GM21390 (cell line): Measurements from ENCODE around the gene ZC3H18.

ENCODE experiments used
- ATAC-seq: cut with Tn5 transposase; IDR thresholded peaks from one replicate; pipeline ENCODE4 v1.9.1; 2021; ENCODE audit not compliant: unreplicated experiment

ZC3H18 gene

DNA sequence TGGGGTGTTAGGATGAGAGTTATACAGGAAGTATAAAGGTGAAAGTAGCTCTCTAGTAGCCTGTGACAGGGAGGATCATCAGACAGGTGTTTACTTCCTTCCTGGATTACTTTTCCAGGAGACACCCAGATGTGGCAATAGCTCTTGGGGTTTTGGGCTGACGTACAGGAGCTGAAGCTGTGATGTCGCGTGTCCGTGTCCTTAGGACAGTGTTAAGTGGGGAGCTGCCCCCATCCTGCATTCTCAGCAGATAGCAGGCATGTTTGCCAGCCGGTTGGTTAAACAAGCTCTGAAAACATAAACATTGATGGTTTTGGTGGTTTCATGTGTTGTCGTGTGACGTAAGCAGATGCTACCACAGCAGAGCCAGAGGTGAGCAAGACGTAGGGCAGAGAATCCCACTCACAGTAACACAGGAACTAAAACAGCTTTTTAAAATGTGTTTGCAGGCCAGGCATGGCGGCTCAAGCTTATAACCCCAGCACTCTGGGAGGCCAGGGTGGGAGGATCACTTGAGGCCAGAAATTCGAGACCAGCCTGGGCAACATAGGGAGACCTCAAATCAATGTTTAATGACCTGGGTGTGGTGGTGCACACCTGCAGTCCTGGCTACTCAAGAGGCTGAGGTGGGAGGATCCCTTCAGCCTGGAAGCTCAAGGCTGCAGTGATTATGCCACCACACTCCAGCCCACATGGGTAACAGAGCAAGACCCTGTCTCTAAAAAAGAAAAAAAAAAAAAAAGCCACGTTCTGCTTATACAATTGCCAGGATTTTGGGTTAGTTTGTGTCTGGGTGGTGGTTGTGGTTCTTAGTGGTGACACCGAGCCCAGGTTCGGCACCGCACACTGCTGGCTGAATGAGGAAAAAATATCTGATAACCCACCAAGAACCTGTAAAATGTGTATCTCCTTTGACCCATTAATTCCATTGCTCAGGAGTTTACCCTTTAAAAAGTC lies 49.9 kb downstream of the ZC3H18 start:
- no peak for ATAC-seq

DNA sequence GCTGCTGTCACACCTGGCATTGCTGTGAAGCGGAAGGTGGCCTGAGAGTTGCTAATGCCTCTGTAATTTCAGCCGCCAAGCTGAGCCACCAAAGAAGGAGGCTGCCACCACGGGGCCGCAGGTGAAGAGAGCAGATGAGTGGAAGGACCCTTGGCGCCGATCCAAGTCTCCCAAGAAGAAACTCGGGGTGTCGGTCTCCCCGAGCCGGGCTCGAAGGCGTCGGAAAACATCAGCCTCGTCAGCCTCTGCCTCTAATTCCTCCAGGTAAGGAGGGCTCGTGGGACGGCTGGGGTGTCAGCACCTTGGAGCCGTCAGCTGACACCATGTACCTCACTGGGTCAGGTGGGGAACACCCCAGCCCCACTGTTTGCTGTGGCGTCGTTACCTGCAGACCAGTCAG lies 51.9 kb downstream of the ZC3H18 start:
- no peak for ATAC-seq

DNA sequence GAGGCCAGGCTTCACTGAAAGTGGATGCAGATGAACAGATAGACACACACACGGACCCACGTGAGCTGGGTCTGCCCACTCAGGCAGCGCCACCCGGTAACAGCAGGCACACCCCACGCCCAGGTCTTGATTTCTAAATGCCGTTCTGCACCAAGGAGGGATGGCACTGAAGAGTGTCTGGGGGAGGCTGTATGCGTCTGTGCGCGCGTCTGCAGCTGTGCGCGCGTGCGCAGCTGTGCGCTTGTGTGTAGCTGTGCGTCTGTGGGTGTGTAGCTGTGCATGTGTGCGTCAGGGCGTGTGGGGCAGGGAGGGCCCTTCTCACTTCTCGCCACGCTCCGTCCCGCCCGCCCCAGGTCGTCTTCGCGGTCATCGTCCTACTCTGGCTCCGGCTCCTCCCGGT lies 52.7 kb downstream of the ZC3H18 start:
- ATAC-seq, result no peak

DNA sequence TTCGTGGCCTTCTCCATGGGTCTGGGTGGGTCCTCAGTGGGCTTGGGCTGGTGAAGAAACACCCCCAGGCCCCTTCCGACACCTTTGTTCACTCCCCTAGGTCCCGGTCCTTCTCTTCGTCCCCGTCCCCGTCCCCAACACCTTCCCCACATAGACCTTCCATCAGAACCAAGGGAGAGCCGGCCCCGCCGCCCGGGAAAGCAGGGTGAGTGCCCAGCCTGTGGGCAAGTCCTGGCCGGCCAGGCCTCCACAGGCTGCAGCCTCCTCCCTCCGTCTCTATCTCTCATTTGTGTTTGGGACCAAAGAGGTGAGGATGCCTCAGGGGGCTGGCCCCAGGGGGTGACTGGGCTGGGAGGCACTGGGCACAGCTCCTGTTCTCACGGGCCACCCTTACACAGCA lies 53.7 kb downstream of the ZC3H18 start:
- ATAC-seq, result no peak

DNA sequence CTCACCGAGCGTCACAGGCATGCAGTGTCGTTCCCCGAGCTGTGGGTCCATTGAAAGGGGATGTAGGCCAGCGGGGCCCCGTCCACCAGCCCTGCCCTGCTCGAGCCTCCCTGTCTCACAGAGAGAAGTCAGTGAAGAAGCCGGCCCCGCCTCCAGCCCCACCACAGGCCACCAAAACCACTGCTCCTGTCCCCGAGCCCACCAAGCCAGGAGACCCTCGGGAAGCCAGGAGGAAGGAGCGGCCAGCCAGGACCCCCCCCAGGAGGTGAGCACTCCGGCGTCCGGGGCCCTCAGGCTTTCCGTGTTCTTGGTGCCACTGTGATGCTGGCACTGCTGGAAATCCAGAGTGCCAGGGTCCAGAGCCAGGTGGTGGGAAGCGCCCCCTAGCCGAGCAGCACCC lies 54.3 kb downstream of the ZC3H18 start:
- no peak for ATAC-seq

DNA sequence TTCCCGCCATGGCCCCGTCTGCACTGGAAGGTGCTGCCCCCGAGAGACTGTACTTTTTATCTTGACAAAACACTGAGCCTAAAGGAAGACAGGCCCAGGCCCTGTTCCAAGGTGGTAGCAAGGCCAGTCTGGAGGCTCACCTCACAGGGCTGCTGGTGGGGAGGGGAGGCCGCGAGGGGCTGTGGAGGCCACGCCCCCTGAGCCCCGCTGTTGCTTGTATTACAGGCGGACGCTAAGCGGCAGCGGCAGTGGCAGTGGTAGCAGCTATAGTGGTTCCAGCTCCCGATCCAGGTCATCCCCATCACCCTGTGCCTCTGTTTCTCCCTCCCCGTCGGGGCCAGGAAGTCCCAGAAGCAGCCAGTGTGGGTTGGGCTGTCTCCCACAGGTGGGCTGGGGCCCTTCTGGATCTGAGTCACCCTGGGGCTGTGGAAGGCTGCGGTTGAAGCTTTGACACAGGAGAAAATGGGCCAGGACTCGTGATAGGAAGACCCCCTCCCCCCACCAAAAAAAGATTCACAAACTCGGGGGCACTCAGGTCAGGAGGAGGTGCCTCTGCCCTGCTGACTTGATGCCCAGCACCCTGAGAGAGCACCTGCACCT lies 54.9 kb downstream of the ZC3H18 start:
- ATAC-seq, result no peak

DNA sequence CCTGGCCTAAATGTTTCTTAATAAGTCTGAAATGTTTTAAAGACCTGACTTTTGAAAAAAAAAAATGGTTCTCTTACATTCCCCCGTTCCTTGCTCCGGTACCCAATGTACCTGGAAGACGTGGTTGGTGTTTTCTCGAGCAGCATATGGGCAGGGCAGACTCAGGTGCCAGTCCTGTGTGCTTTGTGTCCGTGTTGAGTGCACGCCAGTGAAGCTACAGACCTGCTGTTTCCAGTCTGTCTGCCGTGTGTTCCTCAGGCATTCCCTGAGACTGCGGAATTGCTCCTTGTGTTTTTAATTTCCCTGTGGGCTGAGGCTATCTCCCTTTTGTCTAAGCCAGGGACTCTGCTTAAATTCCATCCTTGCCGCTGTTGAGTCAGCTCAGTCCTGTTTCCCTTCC lies 56.4 kb downstream of the ZC3H18 start:
- ATAC-seq, result no peak

DNA sequence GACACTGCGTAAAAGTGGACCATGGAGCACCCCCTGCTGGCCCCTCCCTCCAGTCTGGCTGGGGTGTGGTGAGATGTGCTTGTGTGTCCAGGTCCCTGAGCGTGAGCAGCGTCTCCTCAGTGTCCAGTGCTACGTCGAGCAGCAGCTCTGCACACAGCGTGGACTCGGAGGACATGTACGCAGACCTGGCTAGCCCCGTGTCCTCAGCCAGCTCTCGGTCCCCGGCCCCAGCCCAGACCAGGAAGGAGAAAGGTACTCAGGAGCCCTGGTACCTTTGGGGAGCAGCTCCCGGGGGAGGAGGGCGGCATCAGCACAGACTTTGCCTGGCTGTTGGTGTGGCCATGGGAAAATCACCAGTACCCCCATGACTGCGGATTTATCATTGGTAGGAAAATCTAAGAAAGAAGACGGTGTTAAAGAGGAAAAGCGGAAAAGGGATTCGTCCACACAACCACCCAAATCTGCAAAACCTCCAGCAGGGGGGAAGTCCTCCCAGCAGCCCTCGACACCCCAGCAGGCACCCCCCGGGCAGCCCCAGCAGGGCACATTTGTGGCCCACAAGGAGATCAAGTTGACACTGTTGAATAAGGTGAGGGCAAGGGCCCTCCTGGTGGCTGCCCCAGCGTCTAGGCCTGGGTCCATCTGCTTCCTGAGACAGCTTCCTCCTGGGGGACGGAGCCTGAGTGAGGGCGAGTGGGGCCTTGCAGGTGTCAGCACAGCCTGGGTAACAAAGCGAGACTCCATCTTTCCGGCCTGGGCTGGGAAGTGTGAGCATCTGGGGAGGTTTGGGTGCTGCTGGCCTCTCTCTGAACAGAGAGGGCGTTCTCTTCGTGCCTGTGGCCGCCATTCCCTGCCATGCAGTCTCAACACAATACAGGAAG lies 57.6 kb downstream of the ZC3H18 start:
- no peak for ATAC-seq

DNA sequence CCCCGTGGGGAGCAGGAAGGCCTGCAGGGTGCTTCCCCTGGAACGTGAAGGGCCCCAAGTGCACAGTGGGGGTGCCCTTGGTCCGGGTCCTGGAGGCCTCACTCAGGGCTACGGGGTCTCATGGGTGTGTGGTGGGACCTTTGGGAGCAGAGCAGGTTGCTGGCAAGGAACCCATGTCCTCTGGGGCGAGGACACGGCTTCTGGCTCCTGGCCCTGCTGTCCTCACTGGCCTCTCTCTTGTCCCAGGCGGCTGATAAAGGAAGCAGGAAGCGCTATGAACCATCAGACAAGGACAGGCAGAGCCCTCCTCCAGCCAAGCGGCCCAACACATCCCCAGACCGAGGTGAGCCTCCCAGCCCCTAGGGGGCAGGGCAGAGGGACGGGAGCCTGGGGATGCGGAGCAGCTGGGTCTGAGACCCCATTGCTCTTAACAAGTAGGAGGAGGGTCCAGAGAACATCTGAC lies 58.3 kb downstream of the ZC3H18 start:
- no peak for ATAC-seq

DNA sequence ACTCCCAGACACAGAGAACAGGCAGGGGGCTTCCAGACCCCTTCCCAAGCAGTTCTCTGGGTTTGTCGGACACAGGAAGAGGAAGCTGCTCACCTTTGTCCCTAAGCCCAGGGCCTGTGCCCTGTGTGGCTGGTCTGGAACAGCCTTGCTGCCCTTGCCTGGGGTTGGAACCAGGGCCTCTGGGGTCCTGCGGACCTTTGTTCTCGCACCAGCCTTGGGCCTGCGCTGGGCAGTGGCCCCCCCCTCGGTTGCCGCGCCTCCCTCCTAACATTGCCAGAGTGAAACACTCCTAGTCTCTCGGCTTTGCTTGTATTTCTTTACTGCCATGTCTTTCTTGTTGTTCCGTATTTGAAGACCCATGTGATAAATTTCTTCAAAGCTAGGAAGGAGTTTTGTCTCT lies 59.6 kb downstream of the ZC3H18 start:
- no peak for ATAC-seq

DNA sequence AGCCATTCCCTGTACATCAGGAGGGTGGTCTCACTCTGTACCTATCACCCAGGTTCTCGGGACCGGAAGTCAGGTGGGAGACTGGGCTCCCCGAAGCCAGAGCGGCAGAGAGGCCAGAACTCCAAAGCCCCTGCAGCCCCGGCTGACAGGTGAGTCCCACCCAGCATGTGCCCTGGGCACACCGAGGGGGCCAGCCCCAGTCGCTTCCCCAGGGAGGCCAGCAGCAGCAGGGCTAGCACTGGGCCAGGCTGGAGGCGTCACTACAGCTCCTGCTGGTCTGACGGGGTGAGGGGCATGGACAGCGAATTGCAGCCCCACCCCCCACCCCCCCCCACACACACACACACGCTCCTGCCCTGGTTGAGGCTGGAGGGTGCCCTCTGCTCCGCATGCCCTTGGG lies 60.2 kb downstream of the ZC3H18 start:
- ATAC-seq, result no peak

DNA sequence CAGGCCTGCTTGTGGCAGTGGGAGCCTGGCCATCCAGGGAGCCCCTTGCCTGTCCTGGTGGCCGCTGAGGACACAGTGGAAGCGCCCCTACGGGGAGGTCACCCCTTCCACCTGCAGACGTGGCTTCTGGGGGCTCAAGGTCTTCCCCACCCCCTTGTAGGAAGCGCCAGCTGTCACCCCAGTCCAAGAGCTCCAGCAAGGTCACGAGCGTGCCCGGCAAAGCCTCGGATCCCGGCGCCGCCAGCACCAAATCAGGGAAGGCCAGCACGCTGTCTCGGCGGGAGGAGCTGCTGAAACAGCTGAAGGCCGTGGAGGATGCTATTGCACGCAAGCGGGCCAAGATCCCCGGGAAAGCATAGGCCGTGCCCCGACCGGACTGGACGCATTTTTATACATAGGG lies 60.7 kb downstream of the ZC3H18 start:
- ATAC-seq, result no peak

DNA sequence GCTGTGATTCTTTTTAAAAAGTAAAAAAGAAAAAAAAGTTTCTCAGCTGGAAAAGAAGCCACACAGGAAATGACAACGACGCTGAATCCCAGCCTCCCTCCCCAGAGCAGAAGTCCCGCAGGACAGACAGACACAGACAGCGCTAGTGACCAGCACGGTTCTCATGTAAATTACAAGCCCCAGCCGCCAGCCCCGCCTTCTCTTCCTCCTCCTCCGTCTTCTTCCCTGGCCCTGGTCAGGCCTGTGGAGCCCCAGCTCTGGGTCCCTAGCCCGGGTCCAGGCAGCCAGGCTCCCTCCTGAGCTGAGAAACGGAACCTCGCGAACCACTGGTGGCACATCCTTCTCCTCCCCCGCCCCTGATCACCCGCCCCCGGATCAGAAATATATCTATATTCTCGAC lies 61.2 kb downstream of the ZC3H18 start:
- no peak for ATAC-seq

DNA sequence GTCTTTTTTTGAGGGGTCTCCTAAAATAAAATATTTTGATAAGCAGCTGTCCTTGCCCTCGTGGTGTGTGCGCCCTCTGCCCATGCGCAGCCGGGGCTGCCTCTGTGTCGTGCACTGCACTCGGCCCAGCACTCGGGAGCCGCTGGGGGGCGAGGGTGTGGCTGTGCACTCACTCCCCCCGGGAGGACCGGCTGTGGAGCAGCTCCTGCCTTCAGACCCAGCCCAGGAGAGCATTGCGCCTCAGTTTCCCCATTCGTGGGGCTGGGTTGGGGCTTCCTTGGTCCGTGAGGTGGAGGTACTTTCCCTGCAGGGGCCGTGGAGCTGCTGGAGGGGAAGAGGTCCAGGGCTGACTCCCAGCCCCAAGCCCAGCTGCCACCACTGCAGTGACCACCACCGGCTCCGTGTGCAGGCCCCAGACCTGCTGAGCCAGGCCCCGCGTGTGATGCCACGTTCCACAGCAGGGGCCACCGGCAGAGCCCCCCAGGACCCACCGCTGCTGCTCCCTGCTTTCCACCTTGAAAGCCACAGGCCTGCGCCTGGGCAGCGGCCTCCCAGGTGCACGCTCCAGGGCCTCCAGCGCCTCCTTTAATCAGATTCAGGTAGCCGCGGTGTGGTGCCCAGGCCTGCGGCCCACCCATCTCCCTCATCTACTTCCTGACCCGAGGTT lies 61.9 kb downstream of the ZC3H18 start:
- ATAC-seq, result no peak

DNA sequence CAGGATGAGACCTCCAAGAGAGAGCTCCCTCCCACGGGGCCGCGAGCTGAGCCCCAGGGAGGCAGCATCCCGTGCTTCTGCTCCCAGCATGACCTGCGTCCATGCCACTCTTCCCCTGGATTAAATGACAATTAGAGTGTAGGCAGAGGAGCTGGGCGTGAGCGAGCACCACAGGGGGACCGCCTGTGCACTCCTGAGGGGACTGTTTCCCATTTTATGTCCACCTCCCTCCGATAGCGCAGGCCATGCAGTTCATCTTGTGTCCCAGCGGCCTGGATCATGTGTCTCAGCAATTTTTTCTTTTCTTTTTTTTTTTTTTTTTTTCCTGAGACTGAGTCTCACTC lies 62.4 kb downstream of the ZC3H18 start:
- ATAC-seq, result no peak

DNA sequence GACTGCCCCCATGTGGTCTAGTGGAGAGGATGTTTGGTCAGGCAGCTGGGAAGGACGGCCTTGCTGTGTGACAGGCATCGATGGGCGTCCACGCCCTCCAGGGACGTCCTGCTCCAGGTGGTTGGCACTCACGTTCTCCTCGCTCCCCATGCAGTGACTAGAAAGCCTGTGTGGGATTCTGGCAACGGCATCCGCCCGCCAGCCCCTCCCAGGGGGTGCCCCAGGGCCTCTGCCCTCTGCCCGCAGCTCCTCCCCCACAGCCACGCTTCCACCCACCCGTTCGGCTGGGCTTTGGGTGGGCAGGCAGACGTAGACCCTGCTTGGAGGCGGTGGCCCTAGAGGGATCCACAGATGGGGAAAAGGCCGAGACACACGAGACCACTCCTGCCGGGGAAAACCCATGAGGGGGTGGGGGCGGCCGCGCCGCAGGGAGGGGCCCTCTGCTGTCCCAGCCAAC lies 63.5 kb downstream of the ZC3H18 start:
- ATAC-seq, result peak; percentile 34

DNA sequence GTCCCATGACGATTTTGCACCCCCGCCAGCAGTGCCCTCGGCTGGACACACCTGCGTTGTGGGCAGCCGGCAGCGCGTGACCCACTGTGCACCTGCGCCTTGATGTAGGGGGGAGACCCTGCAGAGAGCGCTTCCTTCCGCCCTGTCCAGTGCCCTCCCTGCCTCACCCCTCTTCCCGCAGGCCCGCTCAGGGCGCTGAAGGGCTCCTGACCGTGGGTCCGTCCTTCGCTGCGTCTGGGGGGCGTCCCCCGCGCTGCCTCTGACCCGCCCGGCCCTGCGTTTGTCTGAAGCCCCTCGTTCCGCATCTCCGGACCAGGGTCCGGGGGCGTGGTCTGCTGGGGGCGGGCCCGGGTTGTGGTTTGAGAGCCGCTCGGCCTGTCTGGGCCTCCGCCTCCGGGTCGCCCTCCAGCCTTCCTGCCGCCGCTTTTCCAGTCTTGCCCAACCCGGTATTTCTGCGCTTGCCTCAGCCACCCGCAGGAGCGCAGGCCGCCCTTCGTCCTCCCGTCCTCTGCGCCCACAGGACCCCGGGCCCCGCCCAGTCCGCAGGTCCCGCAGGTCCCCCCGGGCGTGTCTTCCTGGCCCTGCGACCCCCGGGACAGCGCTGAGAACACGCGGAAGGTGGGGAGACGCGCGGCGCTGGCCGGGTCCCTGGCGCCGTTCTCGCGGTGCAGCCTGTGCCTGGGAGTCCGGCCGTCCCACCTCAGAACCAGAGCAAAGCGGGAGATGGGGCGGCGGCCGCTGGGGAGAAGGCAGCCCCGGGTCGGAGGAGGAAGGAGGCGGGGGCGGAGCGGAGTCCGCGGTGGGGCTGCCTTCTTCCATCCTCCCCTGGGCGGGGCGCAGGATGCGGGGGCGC lies 64.2 kb downstream of the ZC3H18 start:
- ATAC-seq, result peak; percentile 43

DNA sequence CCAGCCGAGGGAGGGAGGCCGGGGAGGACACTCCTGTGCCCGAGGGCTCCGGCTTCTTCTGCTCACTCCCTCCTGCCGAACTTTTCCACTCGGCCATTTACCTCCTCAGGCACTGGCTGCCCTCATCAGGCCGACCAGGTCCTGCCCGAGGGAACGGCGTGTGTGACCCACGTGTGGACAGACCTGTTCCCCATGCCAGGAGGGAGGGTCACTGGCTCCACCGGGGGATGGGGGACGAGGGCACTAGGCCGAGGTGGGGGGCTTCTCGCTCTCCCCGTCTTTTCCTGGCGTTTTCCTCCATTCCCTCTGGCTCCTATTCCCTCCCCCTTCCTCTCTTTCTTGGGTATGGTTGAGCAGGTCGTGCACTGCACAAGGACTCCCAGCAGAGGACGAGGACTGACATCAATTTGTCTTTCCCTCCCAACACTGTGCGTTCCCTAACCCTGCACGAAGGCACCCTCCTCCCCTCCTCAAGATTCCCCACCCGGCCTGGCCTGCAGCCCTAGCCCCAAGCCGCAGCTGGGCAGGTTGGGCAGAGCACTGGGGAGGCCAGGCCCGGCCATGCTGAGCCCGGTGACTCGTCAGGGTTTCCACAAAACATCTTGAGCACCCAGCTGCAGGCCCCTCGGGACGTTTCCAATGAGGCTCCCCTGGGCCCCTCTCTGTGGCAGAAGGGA lies 64.9 kb downstream of the ZC3H18 start:
- ATAC-seq, result no peak

DNA sequence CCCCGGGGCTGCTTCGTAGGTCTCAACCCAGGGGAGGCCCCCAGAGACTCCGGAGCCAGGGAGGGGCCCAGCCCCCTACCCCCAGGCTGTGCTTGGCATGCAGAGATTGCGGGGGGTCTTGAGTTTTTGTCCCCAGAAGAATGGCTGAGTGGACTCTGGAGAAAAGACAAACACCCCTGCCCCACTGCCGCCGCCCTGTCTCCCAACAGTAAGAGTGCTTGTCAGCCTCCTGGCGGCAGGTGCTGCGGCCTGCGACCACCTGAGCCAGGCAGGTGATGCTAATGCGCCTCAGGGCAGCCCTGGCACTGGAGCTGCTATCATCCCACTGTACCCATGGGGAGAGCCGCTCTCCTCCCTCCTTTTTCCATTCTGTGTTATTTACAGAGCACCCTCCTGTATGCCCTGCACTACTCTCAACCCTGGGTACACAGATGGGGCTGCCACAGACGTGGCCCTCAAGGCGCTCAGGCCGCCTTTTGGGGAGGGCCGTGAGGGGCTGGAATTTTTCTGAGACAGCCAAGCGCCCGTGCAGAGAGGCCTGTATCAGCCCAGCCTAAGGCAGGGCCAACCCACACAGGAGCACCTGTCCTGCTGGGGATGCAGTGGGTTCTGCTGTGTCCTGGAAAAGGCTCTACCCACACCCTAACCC lies 65.6 kb downstream of the ZC3H18 start:
- ATAC-seq, result no peak
